GM21737 (cell line): ENCODE measurements around the gene SELENOS.
A peak's percentile ranks its signal among the peaks of the same experiment; 100 is the strongest.

Experiments used
- ATAC-seq: cut with Tn5 transposase; IDR thresholded peaks from one replicate; pipeline ENCODE4 v1.9.1; 2021; ENCODE audit warnings: mild to moderate bottlenecking, moderate library complexity; ENCODE audit not compliant: unreplicated experiment

The SELENOS gene

GRCh38 chr15:101277038-101277822 lies at the start of gene SELENOS:
Gene SELENOS, minus strand, starts transcription at chr15:101277485. Its CDS starts 68 bp downstream, at chr15:101277417.
- peak; percentile 88 for ATAC-seq

GRCh38 chr15:101326462-101327146 lies 49.3 kb upstream of the SELENOS start:
- no peak for ATAC-seq

GRCh38 chr15:101326026-101326315 lies 48.7 kb upstream of the SELENOS start:
- no peak for ATAC-seq

GRCh38 chr15:101325263-101326025 lies 48.2 kb upstream of the SELENOS start:
- ATAC-seq = no peak

GRCh38 chr15:101324524-101325177 lies 47.4 kb upstream of the SELENOS start:
- ATAC-seq = no peak

GRCh38 chr15:101323793-101324523 lies 46.7 kb upstream of the SELENOS start:
- ATAC-seq = no peak

GRCh38 chr15:101322854-101323477 lies 45.7 kb upstream of the SELENOS start:
- no peak for ATAC-seq

GRCh38 chr15:101322016-101322695 lies 44.9 kb upstream of the SELENOS start:
- ATAC-seq = no peak

- ATAC-seq = no peak
Observed at GRCh38 chr15:101320501-101321052, 43.3 kb upstream of the SELENOS start.

- ATAC-seq = no peak
Observed at GRCh38 chr15:101318839-101319238, 41.6 kb upstream of the SELENOS start.

GRCh38 chr15:101318147-101318819 lies 41.0 kb upstream of the SELENOS start:
- no peak for ATAC-seq

- ATAC-seq = no peak
Observed at GRCh38 chr15:101317336-101317872, 40.1 kb upstream of the SELENOS start.

GRCh38 chr15:101316529-101316928 lies 39.2 kb upstream of the SELENOS start:
- no peak for ATAC-seq

GRCh38 chr15:101315736-101316135 lies 38.5 kb upstream of the SELENOS start:
- ATAC-seq = no peak

- no peak for ATAC-seq
Observed at GRCh38 chr15:101314336-101315125, 37.2 kb upstream of the SELENOS start.

- ATAC-seq = no peak
Observed at GRCh38 chr15:101313041-101313761, 35.9 kb upstream of the SELENOS start.

- no peak for ATAC-seq
Observed at GRCh38 chr15:101310508-101310907, 33.2 kb upstream of the SELENOS start.
